ENCODE results near the gene SPEG.

The SPEG gene

DNA sequence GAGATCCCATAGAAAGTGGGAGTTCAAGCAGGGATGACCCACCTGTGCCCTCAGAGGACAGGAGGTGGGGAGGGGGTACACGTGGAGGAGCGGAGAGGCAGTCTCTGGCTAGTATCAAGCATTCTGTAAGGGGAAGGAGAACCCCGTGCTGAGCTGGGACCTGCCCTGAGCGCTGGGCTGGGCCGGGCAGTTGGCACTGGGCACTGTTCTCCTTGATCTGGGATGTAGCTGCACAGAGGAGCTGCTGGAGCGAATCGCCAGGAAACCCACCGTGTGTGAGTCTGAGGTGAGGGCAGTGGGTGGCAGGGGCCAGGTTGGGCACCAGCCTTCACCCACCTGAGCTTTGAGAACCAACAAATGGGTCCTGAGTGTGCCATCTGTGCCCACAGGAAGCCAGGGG lies 44.3 kb downstream of the SPEG start:
- no peak for DNase-seq (ENCODE audit: low read depth)

DNA sequence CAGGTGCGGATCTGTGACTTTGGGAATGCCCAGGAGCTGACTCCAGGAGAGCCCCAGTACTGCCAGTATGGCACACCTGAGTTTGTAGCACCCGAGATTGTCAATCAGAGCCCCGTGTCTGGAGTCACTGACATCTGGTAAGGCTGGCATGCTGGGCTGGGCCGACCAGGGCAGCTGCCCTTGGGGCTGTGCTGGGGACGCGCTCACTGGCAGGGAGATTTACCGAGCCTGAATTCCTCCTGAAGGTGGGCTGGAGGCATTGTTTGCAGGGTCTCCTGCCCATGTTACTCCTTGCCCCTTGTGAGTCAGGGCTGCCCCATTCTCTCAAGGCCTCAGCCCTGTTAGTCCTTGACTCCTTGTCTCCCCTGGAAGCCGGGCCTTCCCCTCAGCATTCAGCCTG lies 45.4 kb downstream of the SPEG start:
- DNase-seq (ENCODE audit: low read depth), result no peak

DNA sequence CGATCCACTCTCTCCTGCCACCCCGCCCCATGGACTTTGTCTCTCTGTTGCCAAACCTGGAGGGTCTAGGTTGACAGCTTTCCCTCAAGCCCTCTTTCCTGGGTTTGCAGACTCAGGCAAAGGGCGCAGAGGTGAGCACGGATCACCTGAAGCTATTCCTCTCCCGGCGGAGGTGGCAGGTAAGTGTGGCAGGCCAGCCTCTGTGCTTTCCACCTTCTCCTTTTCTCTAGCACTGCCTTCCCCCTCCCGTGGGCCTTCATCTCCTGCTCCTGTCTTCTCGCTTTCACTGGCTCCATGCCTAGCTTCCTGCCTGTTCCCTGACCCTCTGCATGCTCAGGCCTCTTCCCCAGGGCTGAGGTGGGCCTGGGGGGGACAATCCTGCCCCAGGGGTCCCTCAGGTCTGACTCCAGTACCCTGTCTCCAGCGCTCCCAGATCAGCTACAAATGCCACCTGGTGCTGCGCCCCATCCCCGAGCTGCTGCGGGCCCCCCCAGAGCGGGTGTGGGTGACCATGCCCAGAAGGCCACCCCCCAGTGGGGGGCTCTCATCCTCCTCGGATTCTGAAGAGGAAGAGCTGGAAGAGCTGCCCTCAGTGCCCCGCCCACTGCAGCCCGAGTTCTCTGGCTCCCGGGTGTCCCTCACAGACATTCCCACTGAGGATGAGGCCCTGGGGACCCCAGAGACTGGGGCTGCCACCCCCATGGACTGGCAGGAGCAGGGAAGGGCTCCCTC lies 48.2 kb downstream of the SPEG start:
- no peak for DNase-seq (ENCODE audit: low read depth)

DNA sequence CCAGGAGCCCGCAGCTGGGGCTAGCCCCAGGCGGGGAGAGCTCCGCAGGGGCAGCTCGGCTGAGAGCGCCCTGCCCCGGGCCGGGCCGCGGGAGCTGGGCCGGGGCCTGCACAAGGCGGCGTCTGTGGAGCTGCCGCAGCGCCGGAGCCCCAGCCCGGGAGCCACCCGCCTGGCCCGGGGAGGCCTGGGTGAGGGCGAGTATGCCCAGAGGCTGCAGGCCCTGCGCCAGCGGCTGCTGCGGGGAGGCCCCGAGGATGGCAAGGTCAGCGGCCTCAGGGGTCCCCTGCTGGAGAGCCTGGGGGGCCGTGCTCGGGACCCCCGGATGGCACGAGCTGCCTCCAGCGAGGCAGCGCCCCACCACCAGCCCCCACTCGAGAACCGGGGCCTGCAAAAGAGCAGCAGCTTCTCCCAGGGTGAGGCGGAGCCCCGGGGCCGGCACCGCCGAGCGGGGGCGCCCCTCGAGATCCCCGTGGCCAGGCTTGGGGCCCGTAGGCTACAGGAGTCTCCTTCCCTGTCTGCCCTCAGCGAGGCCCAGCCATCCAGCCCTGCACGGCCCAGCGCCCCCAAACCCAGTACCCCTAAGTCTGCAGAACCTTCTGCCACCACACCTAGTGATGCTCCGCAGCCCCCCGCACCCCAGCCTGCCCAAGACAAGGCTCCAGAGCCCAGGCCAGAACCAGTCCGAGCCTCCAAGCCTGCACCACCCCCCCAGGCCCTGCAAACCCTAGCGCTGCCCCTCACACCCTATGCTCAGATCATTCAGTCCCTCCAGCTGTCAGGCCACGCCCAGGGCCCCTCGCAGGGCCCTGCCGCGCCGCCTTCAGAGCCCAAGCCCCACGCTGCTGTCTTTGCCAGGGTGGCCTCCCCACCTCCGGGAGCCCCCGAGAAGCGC lies 49.1 kb downstream of the SPEG start:
- DNase-seq (ENCODE audit: low read depth), result no peak

DNA sequence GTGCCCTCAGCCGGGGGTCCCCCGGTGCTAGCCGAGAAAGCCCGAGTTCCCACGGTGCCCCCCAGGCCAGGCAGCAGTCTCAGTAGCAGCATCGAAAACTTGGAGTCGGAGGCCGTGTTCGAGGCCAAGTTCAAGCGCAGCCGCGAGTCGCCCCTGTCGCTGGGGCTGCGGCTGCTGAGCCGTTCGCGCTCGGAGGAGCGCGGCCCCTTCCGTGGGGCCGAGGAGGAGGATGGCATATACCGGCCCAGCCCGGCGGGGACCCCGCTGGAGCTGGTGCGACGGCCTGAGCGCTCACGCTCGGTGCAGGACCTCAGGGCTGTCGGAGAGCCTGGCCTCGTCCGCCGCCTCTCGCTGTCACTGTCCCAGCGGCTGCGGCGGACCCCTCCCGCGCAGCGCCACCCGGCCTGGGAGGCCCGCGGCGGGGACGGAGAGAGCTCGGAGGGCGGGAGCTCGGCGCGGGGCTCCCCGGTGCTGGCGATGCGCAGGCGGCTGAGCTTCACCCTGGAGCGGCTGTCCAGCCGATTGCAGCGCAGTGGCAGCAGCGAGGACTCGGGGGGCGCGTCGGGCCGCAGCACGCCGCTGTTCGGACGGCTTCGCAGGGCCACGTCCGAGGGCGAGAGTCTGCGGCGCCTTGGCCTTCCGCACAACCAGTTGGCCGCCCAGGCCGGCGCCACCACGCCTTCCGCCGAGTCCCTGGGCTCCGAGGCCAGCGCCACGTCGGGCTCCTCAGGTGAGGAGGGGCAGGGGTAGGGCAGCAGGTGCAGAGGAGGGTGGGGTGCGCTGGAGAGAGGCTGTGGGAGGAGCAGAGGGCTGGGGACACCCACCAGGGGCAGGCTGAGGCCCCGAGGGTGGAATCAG lies 49.9 kb downstream of the SPEG start:
- no peak for DNase-seq (ENCODE audit: low read depth)

DNA sequence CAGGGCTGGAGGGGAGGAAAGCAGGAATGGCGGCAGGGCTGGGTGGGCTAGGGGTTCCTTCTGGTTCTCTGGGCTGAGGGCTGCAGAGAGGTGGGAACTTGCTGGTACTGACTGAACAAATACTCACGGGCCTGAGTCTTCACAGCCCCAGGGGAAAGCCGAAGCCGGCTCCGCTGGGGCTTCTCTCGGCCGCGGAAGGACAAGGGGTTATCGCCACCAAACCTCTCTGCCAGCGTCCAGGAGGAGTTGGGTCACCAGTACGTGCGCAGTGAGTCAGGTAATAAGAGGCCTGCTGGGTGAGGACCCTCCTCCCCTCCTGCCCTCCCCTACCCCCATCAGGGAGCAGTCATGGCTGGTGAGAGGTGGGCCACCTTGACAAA lies 50.5 kb downstream of the SPEG start:
- DNase-seq (ENCODE audit: low read depth), result no peak

DNA sequence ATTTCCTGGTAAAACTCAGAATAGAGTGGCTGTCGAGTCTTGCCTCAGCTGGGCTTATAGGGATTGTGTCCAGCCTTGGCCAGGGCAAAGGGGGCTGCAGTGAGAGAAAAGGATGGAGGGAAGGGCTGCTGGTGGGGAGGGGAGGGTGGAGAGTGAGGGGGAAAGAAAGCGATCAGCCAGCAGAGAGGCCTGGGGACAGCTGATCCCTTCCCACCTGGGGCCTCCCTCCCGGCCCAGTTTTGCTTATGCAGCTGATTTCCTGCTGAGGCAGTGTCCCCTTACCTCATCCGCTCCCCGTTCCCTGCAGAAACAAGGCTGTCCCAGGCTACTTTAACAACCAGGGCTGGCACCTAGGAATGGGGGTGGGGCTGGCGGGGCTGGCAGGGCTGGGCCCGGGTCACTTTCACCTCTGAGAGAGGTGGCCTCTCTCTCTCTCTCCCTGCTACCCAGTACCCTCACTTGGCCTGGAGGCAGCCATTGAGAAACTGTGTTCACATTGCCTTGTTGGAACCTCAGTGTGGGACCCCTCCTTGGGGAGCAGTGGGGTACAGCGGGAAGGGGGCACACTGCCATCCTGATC lies 51.8 kb downstream of the SPEG start:
- no peak for DNase-seq (ENCODE audit: low read depth)

DNA sequence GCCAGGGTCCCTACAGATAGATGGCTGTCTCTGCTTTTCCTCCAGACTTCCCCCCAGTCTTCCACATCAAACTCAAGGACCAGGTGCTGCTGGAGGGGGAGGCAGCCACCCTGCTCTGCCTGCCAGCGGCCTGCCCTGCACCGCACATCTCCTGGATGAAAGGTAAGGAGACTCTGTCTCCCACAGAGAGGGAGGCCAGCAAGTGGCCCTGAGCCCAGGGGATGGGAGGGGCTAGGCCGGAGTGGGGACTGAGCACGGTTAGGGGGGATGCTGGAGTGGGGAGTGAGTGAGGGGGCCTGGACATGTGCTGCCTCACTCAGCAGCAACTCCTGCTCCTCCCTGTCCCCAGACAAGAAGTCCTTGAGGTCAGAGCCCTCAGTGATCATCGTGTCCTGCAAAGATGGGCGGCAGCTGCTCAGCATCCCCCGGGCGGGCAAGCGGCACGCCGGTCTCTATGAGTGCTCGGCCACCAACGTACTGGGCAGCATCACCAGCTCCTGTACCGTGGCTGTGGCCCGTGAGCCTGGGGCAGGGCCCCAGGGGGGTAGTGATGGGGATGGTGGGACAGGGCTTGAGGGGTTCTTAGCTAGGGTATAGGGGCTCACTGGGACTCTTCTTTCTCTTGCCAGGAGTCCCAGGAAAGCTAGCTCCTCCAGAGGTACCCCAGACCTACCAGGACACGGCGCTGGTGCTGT lies 53.7 kb downstream of the SPEG start:
- DNase-seq (ENCODE audit: low read depth), result no peak

DNA sequence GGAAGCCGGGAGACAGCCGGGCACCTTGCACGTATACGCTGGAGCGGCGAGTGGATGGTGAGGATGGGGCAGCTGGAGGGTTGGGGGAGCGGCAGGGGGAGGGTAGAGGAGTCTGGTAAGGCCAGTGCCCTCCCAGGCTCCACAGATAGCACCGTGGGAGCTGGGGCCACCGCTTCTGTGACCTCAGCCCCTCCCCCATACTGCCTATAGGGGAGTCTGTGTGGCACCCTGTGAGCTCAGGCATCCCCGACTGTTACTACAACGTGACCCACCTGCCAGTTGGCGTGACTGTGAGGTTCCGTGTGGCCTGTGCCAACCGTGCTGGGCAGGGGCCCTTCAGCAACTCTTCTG lies 54.2 kb downstream of the SPEG start:
- no peak for DNase-seq (ENCODE audit: low read depth)

DNA sequence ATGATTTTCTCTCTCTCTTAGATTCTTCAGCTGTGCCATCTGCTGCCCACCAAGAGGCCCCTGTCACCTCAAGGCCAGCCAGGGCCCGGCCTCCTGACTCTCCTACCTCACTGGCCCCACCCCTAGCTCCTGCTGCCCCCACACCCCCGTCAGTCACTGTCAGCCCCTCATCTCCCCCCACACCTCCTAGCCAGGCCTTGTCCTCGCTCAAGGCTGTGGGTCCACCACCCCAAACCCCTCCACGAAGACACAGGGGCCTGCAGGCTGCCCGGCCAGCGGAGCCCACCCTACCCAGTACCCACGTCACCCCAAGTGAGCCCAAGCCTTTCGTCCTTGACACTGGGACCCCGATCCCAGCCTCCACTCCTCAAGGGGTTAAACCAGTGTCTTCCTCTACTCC lies 54.7 kb downstream of the SPEG start:
- no peak for DNase-seq (ENCODE audit: low read depth)

DNA sequence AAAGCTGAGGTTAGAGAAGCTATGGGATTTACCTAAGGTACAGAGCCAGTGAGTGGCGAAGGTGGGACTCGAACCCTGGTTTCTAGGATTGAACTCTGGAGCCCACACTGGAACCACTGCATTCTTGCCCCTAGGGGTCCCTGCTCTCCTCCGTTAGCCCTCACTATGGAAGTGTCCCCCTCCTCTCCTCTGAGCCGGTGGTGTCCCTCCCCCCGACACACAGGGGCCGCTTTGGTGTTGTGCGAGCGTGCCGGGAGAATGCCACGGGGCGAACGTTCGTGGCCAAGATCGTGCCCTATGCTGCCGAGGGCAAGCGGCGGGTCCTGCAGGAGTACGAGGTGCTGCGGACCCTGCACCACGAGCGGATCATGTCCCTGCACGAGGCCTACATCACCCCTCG lies 55.5 kb downstream of the SPEG start:
- DNase-seq (ENCODE audit: low read depth), result no peak

DNA sequence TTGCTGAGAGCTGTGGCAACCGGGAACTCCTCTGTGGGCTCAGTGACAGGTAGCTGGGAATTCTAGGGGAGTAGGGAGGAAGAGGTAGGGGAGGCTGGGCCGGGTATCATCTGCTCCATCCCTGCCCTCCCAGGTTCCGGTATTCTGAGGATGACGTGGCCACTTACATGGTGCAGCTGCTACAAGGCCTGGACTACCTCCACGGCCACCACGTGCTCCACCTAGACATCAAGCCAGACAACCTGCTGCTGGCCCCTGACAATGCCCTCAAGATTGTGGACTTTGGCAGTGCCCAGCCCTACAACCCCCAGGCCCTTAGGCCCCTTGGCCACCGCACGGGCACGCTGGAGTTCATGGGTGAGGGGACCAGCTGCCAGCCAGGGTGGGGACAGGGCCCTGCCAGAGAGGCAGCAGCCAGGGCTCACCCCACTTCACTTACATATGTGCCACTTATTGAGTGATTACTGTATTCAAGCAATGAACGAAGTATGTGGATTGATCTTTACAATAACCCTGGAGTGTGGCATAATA lies 56.0 kb downstream of the SPEG start:
- no peak for DNase-seq (ENCODE audit: low read depth)

DNA sequence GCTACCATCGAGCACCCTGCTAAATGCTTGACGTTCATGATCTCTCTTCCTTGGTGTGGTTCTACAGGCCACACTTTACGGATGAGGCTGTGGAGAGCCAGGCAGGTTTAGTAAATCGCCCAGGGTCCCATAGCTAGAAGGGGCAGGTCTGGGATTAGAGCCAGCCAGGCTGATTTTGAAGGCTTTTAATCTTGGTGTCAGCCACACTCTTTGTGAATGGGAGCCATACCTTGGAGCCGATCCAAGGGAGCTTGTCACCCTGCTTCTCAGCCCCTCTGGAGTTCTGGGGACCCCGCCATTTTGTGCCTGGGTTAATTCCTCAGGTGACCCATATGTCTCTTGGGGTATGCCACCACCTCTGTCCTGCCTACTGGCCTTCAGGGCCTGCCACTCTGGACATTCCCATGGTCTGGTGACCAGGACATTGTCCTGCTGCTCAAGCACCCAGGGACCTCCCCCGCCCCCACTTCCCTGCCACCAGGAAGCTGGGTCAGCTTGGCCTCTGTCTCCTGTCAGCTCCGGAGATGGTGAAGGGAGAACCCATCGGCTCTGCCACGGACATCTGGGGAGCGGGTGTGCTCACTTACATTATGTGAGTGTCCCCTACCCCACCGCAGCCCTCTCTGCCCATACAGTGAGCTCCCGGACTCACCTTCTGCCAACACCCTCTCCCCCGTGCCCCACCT lies 56.8 kb downstream of the SPEG start:
- no peak for DNase-seq (ENCODE audit: low read depth)

DNA sequence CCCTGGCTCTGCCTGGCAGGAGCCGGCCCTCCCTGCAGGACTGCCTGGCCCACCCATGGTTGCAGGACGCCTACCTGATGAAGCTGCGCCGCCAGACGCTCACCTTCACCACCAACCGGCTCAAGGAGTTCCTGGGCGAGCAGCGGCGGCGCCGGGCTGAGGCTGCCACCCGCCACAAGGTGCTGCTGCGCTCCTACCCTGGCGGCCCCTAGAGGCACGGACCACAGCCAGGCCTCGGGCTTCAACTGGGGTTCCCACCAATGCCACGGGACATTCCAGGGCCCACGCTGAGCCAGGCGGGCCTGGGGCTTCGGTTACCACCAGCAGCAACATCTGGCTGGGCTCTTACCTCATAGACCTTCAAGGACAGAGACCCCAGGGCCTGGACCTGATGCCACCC lies 57.9 kb downstream of the SPEG start:
- DNase-seq (ENCODE audit: low read depth), result no peak

DNA sequence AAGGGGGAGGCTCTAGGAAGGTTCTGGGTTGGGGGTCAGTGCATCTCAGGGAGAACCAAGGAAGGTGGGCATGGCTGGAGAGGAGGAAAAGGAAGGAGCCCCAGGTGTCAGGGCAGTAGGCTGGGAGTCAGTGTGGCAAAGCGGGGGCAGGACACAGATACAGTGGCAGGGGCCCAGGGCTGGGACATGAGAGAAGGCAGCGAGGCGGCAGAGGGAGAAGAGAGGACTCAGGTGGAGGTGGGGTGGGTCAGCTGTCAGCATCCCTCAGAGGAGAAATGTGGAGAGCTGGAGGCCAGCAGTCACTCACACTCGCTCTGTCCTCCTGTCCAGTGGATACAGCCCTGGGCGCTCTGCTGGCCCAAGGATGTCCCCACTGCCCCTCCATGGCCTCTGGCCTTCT lies 58.4 kb downstream of the SPEG start:
- DNase-seq (ENCODE audit: low read depth), result no peak

DNA sequence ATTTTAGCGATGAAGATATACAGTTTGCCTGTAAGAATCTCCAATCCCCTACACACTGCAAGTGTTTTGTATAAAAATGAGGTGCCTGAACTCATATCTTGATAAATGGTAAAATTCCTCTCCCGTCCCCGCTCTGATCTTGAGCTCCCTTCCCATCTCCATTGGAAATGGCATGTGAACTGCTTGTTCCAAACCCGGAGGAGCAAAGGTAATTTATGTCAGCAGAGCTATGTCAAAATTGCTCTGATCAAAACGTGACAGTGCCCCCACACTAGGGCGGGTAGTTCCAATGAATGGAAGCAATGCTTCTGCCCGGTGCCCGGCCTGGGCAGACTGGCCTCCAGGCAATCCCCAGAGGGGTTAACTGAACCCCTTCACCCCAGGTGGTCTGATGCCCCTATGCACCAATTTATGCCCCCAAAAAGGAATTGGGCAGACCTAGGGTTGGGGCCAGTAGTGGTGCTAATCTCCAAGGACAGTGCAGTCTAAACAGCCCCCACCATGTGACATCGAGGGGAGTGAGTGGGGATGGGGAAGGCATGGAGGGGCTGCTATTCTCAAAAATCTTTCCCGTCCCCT lies 60.4 kb downstream of the SPEG start:
- DNase-seq (ENCODE audit: low read depth), result no peak

DNA sequence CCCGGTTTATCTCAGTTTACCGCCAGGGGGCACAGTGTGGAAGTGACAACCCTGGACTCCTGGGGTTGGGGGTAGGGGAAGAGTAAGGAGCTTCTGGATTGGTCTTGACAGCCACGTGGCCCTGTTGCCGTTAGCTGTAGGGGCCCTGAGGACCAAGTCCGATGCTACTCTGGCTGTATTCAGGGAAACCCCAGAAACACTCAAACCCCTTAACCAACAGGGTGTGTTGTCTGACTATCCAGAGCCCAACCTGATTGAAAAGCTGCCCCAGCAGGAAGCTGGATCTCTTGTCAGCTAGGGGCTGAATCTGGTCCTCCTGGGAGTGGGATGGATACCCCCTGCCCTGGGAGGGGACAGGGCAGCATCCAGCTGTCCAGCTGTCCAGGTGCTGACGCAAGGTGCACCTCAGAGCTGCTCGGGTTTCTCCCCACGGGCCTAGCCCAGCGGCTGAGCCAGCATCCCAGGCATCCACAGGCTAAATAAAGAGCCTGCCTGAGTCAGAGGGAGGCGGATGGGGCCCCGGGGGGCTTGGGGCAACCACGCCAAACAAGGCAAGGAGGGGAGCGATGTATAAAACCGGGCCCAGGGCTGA lies 61.0 kb downstream of the SPEG start:
- peak; percentile 83 for DNase-seq (ENCODE audit: low read depth)

DNA sequence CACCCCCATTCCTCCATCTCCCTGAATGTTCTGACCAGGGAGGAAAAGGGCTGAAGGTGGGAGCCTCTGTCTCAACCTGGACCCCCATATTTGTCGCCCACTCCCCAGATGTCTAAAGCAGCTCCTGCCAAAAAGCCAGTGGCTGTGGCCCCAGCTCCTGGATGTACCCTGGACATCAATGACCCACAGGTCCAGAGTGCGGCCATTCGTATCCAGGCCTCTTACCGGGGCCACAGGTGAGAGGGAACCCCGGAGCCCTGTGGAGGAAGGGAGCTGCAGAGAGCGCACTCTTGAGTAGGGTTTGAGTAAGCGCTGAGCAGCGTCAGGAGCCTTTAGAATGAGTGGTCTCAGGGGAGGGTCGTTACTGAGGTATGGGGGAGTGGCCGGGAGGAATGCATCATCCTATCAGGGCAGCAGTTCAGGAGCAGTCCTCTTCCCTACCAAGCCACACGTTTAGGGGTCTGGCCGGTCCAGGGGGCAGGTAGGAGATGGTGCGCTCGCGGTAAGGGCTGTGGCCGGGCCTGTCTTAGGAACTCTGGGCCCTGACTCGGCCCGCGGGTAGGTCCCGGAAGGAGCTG lies 61.7 kb downstream of the SPEG start:
- no peak for DNase-seq (ENCODE audit: low read depth)

DNA sequence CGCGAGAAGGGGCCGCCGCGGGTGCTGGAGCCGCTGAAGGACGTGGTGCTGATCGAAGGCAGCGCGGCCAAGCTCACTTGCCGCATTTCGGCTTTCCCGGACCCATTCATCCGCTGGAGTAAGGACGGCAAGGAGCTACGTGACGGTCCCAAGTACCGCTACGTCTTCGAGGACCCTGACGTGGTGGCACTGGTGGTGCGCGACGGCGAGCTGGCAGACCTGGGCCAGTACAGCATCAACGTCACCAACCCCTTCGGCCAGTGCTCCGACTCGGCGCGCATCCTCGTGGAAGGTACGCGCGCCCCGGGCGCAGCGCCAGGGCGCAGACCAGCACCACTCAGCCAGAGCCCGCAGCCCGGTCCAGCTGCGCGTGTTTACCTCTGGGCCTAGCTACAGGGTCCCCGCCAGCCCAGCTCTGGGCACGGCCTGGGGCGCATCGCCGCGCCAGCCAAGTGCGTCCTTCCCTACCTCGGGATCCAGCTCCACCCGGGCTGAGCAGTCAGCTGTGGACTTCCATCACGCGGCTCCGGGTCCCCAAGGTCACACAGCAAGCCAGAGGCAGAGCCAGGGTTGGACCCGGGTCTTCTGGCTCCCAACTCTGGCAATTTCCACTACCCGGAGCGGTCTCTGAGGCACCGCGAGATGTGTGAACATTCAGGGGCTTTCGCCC lies 62.3 kb downstream of the SPEG start:
- no peak for DNase-seq (ENCODE audit: low read depth)
